HG03442 (cell line): ENCODE data around the gene RAB9A.
"Not testable (repeated sequence)": the region's sequence is repeated elsewhere in the genome, so short reads cannot be mapped to it uniquely, and the experiment has no call there.

ENCODE experiments used
- ATAC-seq: cut with Tn5 transposase; IDR thresholded peaks from one replicate; pipeline ENCODE4 v1.9.1; 2021; ENCODE audit warnings: mild to moderate bottlenecking, moderate library complexity; ENCODE audit not compliant: unreplicated experiment

Gene RAB9A

DNA sequence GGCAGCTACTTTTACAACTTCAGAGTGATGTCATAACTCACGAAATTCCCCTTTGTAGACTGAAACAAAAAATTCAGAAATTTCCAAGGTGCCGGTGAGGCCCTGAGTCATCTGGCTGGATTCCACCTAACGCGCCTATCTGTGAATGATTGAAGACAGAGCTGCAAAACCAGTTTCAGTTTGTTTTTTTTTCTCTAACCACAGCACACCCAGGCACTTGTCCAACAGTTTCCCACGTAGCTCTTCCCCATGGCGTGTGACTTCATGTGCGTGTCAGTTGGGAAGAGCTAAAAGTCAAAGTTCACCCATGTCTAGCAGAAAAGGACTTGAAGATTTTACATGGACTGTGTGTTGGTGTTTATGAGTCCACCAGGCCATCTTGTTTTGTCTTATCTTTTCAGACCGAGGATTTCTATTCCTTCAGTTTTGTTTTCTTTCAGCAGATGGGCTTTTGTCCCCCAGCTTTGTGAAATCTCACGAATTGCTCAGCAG, 19.6 kb upstream of the RAB9A start:
- ATAC-seq = peak; percentile 69

DNA sequence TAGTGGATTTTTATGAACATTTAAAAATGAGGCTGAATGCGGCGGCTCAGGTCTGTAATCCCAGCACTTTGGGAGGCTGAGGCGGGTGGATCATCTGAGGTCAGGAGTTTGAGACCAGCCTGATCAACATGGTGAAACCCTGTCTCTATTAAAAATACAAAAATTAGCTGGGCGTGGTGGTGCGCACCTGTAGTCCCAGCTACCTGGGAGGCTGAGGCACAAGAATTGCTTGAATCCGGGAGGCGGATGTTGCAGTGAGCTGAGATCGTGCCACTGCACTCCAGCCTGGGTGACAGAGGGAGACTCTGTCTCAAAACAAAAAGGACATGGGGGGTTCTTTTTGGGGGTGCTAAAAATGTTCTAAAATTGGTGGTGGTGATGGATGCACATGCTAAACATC, 19.2 kb upstream of the RAB9A start:
- not testable (repeated sequence) for ATAC-seq

DNA sequence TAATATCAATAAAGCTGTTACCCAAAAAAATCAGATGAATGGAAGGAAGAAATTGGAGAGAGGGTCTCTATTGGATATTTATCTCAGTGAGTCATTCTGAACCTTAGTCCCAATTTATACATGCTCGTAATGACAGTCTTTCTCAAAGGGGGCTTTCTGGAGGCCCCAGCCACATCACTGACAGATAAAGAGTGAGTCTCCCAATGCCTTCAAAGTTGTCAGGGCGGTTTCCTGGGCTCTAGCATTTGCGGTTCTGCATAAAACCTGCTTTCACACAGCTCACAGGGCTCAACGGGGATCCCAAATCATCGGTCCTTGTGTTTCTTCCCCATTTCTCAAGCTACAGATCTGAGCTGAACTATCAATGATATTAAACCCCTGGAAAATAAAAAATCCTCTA, 18.7 kb upstream of the RAB9A start:
- ATAC-seq = no peak

DNA sequence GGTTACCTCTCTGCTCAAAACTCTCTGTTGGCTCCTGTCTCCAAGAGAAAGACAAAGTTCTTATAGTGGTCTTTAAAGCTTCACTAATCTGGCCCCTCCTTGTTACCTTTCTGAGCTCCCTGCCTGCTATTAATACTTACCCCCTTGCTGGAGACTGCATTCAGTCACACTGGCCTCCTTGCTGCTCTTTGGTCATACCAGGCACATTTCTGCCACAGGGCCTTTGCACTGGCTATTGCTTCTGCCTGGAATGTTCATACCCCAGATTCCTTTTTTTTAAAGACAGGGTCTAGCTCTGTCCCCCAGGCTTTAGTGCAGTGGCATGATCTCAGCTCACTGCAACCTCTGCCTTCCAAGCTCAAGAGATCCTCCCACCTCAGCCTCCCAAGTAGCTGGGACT, 15.9 kb upstream of the RAB9A start:
- no peak for ATAC-seq

DNA sequence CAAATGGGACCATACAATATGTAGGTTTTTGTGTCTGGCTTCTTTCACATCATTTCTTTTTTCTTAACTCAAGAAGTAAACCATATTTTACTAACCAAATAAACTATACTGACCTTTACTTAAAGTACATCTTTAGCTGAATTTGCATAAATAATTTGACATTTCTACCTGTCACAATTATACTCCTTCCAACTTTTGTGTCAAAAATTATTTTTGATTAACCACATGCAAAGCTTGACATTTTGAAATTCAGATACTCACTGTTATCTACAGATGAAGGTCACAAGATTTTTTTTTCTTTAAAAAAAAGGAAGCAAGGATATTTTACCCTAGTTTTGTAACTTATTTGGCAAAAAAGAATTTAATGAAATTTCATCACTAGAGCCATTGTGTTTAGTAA, 12.0 kb upstream of the RAB9A start:
- no peak for ATAC-seq

DNA sequence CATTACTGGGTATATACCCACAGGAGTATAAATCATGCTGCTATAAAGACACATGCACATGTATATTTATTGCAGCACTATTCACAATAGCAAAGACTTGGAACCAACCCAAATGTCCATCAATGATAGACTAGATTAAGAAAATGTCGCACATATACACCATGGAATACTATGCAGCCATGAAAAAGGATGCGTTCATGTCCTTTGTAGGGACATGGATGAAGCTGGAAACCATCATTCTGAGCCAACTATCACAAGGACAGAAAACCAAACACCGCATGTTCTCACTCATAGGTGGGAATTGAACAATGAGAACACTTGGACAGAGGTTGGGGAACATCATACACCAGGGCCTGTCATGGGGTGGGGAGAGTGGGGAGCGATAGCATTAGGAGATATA, 9.2 kb upstream of the RAB9A start:
- ATAC-seq = not testable (repeated sequence)

DNA sequence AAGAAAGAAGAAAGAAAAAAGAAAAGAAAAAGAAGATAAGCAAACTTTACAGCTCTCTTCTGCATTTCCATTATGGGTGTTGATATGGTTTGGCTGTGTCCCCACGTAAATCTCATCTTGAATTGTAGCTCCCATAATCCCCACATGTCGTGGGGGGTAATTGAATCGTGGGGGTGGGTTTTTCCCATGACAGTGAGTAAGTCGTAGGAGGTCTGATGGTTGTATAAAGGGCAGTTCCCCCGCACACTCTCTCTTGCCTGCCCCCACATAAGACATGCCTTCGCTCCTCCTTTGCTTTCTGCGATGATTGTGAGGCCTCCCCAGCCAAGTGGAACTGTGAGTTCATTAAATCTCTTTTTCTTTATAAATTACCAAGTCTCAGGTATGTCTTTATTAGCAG, 7.3 kb upstream of the RAB9A start:
- ATAC-seq = no peak

DNA sequence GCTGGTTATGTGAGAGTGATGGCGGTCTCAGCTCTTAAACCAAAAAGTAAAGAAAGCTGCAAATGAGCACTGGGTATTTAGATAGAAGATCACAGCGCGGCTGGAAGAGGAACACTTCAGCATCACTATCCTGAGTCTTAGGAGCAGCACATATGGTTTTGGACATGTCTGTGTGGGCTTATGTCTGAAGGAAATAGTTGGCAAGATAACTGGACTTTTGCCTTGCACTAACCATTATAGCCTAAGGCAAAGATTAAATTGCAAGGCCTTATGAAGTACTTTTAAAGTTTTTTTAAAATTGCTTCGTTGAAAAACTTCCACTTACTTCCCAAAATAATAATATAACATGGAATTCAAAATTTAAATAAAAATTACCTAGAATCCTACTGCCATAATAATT, 4.6 kb upstream of the RAB9A start:
- no peak for ATAC-seq

DNA sequence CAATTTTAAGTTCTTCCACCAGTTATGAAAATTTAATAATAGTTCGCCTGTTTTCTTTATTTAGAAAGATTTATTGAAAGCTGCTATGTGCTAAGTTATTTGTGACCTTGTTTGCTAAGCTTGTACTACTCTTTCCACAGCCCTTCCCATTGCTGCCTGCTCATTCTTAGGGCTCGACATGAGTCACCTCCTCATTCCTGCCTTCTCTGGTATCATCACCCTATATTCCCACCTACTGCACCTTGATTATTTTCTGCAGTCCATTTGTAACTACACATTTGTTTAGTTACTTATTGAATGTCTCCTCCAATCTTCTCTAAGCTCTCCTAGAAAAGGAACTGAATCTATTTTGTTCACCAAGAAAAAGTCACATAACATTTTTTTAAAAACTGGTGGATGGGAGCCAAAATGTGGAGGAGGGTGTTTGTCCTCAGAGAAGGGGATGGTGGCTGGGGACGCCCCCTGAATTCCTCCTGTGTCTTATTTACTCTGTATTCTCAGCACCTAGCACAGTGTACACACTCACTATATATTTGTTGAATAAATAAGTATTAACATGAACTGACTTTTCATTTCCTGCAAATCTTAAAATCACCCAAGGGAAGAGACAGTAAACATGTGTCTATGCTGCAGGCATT, 3.7 kb upstream of the RAB9A start:
- ATAC-seq = no peak

DNA sequence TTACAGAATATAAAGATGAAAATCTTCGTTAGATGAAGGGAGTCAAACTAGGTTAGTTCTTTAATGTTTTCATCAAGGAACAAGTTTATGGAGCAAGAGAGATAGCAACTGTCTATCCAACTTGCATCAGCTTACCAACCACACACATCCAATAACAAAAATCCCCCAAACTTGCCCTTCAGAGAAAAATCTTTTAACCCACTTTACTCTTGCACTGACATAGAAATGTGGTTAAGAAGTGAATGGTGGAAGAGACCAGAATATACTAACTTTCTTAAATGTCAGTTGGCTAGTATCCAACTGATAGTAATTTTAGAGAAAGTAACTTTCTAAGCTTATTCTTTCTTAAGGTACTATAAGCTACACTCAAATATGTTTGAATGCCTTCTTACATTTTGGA, 1.7 kb upstream of the RAB9A start:
- ATAC-seq = no peak

DNA sequence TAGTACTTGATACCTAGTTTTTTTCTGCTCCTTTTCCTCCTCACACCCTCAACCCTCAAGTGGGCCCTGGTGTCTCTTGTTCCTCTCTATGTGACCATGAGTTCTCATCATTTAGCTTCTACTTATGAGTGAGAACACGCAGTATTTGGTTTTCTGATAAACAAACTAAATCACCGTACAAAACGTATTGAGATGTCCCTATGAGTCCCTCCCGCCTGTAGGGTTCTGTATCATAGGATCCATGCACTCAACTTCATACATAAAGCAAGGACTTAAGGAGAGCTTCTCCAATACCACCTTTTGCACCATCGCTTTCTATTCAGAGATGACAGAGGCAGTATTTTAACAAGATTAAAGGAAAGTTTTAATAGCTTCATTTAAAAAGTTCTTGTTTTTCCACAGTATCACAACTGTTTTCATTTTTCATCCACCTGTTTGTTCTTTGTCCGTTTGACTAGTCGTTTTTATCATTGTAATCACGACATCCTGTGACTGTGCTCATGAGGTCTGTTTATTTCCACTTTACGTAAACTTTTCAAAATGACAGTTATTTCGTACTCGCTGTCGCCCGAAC, 457 bp upstream of the RAB9A start:
- no peak for ATAC-seq

DNA sequence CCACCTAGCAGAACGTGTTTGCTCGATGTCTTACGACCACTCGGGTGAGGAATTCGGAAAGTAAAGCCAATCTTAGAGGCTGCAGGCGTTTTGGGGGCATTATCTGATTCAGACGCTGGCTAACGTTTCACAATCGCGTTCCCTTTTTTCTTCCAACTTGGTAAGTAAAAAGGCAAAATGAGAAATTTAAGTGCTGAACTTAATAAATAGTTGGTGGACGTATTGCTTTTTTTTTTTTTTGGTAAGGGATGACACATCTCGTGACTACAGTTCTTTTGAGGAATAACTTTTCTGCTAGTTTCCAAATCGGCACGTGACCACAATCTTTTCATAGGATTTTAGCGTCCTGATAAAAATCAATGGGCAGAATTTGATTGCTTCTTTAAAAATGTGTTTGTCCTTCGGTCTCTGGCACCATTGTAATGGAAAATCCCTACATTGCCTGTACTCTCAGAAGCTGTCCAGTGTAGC, 848 bp downstream of the RAB9A start:
- no peak for ATAC-seq

DNA sequence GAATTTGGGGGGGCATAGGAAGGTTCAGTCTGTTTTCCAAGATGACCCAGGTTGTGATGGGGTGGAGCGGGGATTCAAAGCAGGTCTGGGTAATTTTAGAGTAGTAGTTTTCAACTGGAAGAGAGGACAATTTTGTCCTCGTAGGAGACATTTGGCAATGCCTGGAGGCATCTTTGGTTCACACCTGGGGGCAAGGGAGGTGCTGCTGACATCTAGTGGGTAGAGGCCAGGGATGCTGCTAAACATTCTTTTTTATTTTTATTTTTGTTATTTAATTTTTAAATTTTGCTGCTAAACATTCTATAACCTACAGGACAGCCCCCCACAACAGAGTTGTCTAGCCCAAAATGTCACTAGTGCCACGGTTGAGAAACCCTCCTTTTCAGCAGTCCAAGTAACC, 1.9 kb downstream of the RAB9A start:
- no peak for ATAC-seq

DNA sequence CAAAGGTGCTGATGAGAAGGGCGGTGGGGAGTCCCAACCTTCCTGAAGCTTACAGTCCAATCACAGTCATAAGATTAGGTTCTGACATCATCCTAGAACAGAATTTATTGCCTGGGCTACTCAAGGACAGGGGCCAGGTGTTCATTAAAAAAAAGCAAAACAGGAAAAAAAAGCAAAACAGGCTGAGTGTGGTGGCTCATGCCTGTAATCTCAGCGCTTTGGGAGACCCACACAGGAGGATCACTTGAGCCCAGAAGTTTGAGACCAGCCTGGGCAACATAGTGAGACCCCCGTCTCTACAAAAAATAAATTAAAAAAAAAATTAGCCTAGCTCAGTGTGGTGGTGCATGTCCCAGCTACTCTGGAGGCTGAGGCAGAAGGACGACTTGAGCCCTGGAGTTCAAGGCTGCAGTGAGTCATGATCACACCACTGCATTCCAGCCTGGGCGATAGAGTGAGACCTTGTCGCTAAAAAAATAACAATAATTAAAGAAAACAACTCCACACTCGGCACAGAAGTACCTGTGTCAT, 3.0 kb downstream of the RAB9A start:
- ATAC-seq = no peak

DNA sequence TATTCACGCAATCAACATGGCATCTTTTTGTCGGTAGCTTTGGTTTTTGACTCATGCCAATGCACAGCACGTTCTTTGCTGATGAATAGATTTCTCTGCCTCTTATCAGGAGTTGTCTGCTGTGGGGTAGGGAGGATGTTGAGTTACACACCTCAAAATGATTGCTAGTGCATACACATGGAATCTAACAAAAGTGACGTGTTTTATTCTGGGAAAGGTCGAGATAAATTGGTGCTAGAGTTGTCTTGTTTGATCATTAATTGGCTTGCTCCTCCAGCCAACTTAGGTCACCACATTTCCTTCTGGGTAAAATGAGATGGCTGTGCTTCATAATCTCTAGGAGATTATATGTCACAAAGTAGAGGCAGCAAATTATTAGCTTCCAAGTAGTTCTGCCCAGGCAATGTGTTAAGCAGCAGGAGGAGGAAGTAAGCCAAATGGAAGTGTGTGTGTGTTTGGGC, 3.9 kb downstream of the RAB9A start:
- ATAC-seq = no peak

DNA sequence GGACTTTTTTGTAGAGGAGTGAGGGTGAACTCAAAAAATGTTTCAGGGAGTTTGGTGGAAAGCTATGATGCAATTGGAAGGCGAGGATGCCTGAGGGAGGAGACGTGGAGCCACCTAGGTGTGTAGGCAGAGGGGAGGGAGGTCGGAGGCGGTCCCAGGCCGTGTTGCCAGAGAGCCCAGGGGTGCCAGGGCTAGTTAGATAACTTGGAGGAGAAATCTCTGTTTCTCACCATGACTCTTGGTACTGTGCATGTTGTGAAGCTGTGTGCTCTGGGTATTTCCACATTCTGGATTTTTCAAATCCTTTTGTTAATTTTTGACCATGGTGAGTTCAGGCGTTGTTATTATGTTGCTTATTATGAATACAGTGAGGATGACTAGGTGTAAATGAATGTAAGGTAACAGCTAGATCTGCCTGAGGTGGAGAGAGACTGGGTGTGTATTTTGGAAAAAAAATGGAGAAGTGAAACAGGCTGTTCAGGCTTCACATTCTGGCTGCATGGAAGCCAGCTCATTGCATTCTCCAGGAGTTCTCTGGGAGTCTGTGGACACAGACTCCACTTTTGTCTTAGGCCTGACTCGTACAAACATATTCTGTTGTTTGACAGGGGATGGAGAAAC, 4.5 kb downstream of the RAB9A start:
- no peak for ATAC-seq

DNA sequence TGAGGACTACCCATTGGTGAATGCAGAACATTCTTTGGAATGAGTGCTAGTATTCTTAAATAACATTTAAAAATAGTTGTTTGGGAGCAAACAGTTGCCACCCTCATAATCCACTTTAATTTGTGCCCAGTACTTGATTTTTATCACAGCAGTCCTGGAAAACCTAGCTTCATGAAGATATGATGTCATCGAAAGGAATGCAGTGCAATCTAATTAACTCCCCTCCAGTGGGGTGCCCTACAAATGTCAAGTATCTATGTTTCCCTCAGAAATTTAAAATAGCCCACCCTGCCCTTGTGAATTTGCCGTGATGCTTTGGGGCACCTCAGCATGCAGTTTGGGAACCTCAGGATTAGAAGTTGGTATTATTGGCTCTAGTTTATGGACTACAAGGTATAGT, 5.4 kb downstream of the RAB9A start:
- no peak for ATAC-seq

DNA sequence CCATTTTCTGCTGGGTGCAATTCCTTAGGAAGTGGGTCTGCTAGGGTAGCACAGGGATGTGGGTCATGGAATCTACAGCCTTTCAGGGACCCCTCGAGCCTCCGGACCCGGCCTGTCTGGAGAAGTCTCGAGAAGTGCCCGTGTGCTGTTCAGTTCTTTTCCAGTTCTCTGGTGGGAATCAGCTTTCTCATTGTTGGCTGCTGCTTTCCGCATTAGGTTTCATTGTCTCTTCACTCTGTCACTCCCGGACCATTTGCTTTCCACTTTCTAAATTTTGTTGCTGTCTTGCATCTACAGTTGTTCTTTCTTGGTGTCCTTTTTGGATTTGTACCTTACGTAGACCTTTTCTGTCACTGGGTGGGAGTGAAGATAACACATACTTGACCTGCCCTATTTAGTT, 6.1 kb downstream of the RAB9A start:
- ATAC-seq = no peak

DNA sequence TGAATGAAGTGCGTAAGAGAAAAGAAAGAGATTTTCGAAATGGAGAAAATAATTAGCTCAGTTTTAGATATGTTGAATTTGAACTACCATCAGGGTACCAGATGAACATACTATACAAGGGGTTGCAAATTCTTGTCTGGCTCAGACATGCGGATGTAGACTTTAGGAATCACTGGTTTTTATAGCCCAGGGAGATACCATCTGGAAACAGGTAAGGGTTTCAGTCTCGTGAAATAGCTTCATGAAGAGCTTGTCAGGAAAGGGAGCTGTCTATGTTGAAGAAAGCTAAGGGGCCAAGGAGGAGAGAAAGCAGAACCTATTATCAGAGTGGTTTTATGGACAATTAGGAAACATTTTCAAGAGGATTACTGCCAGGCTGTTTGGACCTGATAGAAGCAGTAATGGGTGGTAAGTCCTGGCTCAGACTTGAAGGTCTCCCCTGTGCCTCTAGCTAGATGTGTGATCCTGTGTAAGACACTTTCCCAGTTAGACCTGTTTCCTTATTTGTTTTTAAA, 6.7 kb downstream of the RAB9A start:
- no peak for ATAC-seq

DNA sequence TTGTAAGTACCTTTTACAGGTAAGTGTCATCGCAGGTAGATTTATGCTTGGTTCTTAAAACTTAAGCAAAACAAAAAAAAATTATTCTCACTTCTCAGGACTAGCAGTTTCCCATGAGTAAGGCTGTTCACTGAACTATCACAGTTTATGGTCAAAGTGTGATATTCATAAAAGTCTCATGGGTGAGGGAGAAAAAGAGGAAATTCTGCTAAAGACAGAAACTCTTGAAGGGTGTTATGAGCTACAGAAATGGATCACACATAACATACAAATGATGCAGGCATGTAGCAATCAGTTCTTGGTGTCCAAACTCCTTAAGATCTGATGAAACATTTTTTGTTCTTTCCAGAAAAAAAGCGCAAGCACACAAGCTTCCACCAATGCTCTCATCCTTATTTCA, 8.5 kb downstream of the RAB9A start:
- ATAC-seq = peak; percentile 56

DNA sequence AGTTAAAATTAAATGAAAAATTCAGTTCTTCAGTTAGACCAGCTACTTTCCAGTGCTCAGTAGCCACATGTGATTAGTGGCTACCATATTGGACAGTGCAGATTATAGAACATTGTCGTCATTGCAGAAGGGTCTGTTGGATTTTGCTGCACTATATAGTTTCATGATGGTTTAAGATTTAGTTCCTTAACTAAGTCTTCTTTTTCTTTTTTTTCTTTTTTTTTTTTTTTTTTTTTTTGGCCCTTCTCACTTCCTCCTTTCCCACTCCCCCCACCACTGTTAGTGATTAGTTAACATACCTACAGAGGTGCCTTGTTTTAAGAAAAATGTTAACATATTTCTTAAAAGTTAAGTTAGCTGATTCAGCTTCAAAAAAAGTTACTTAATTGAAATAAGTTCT, 9.0 kb downstream of the RAB9A start:
- ATAC-seq = no peak

DNA sequence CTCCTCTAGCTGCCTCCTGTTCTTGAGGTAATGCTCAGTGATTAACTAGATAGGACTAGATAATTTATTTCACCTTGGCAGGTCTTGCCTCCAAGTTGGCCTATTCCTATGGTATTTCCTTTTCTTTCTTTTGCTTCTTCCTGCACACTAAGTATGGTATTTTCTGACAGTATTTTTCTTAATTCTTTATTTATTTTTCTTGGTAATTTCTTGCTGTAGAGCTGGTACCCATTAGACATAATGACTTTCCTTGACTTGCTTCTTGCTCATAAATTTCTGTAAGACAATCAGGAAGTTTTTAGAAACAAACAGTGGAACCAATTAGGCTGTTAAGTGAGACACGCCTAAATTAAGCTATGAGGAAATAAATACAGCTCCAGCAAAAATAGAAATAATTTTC, 9.5 kb downstream of the RAB9A start:
- no peak for ATAC-seq
